ENCODE results near the gene CDYL2.
"Not testable (repeated sequence)": the region's sequence is repeated elsewhere in the genome, so short reads cannot be mapped to it uniquely, and the experiment has no call there.

CDYL2 gene

DNA sequence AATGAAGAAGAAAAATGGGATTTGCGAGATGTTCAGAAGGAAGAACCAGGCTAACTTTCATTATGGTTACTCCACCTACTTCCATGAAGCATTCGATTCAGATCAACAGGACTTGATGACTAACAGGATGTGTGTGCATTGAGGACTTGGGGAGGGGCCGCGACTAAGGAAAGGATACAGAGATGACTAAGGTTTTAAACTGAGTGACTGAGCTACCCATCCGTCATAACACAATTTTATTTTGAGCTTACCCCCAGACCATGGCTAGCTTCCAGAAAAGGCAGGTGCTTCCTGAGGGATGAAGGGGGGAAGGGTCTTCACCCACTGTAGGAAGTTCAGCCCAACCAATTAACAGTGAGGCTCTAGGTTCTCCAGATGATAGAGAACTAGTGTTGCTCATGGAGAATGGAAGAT, 2.5 kb upstream of the CDYL2 start:
- no peak for DNase-seq

DNA sequence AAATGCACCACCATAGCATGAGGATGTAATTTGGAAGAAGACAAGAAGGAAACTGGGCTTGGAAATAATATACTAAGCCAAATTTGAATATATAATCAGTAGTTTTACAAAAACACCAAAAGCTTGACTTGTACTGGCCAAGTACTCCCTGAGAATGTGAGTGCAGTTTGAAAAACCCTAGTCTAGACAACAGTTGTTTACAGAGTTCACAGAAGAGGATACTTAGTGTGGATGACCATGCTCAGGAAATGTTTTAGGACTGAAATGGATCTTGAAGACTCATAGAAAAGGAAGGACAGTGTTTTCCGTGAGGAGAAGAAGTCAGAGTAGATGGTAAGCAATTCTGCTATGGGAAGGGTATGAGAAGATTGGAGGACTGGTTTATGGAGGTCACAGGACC, 1.9 kb upstream of the CDYL2 start:
- DNase-seq: no peak

DNA sequence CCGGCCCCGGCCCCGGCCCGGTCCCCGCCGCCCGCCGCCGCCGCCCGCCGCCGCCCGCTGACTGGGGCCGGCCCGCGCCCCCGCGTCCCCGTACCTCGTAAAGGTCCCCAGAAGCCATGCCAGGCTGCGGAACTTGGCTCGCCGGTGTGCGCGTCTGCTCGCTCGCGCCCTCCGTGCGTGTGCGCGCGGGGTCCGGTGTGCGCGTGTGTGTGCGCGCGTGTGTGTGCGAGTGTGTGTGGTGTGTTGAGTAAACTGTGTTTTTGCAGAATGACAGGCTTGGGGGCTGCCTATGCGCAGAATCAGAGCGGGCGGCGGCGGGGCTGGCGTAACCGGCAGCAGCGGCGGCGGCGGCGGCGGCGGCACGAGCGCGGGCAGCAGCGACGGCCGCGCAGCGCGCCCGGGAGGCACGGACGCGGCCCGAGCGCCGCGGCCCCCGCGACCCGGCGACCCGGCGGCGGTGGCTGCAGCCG, 307 bp downstream of the CDYL2 start:
- DNase-seq: peak; percentile 21

DNA sequence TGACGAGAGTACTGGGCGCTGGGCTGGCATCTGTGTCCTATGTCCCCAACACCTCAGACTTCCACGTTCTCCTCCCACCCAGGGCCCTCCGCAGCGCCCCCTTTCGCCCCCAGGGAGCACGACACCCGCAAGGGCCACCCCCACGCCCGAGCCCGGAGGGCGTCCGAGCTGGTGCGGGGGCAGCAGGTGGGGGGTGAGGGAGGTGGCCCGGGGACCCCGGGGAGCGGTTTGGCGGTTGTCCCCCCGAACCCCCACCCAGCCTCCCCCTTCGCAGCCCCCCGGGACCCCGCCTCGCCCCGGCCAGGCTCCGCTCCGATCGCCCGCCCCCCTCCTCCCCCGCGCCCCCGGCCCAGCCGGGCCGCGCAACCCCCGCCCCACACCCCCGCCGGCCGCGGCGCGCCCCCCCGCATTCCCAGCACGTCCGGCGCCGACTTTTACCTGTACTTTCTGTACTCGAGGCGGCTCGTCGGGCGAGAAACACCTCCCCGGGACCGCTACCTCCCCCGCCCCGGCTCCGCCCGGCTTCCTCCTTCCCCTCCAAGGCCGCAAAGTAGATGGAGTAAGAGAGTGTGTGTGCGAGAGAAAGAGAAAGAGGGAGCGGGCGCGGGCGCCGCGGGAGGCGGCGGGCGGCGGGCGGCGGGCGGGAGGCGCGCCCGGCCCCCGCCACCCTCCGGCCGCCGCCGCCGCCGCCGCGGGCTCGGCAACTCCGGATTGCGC, 901 bp downstream of the CDYL2 start:
- DNase-seq: peak; percentile 10

DNA sequence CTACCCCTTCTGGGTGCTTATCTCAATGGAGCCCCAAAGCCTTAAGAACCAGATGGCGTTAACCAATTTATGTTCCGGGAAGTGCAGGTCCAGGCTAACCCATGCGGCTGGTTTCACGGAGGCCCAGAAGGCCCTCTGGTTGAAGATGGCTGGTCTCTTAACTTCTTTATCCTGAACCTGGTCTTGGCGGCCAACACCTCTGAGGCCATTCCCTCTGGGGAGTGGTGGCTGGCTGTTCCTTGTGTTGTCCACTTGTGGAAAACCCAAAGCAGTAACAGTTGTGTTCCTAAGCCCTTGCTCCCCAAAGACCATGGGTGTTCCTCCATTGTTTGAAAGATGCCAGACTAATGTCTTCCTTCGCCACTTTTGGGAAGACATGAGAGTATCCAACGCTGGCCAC, 1.5 kb downstream of the CDYL2 start:
- no peak for DNase-seq

DNA sequence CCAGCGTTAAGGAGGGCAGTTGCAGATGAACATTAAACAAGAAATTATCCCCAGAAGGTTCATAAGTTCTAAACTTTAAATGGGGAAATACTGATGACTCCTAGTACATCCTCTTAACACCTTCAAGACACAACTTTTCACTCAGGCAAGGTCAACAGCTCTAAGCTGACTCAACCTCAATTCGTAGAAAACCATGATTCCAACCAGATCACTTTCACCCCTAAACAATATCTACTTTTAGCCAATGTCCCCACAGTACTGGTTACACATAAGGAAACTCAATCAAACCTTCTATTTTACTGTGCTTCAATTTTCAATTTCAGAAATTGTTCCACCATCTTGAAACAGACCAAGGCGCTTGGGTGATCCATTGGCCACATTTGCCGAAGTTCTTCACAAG, 2.3 kb downstream of the CDYL2 start:
- DNase-seq: no peak

DNA sequence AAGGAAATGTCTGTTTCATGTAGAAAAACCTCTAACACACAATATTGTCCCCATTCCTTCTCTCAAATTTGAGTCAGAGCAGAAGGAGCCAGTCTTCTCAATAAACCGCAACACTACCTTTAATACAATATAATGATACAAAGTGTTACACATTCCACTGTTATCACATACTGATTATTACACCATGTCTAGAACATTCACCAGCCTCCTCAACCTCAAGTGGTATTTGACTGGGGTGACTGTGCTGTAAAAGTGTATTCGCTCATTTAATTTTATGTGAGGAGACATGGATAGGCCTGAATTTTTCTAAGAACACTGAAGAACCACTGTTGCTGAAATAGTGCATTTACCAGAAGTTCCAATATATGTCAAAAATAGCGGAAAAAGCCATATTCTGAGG, 10.3 kb downstream of the CDYL2 start:
- no peak for DNase-seq

DNA sequence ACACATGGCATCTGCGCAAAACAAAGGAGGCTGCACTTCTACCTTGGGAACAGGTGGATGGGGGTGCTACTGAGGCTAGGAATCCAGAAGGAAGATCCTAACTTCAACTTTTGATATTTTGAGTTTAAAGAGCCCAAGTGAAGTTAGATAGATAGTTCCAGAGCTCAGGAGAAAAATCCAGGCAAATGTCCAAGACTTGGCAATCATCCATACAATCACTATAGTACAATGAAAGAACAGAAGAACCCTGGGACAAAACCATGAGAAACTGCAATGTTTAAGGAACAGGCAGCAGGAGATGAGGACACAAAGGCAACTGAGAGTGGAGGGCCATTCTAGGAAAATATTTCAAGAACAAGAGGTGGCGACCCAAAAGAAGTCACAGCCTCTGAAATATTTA, 12.4 kb downstream of the CDYL2 start:
- DNase-seq: no peak

DNA sequence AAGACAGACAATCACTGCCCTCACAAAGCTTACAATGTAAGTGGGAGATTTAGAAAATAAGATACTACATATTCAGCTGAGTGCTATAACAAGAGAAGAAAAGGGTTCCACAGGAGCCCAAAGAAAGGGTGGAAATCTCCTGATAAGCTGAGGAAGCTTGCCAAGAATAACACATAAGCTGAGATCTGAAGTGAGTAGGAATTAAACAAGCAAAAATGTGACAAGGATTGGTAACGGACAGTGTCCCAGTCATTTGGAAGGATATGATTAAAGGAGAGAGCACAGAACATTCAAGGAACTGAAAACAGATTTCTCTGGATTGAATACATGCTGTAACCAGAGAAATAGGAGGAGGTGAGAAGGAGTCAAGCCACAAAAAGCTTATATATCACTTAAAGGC, 13.0 kb downstream of the CDYL2 start:
- DNase-seq: no peak

DNA sequence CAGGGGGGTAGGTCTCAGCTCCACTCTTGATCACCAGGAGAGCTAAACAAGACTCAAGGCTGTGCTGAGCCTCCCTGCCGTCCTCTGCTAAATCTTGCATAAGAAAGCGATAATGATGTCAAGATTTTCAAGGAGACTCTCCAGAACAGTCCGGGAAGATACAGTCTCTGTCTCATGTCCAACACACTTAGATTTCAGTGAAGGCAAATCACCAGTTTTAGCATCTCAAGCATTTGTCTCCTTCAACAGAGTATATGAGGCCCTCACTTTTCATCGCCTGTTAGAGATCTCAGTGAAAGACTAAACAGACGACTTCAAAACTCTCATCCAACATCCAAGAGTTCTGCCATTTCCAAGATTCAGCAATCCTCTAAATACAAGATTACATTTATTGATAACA, 13.6 kb downstream of the CDYL2 start:
- DNase-seq: no peak

DNA sequence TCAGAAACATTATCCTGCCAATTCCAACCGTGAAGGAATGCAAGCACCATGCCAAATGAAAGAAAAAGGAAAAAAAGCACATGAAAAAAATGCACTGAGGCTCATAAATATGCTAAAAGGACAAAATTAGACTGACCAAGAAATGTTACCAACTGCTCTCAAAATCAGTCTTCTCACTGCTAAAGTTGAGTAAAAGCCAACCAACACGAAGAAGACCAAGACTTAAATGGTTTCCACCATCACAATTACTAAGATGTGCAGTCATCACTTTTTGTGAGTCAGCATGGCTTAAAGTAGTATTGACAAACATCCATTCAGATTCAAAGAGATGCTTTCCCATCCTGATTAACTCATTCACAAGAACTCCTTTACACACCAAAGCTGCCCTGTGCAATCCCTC, 16.4 kb downstream of the CDYL2 start:
- no peak for DNase-seq

DNA sequence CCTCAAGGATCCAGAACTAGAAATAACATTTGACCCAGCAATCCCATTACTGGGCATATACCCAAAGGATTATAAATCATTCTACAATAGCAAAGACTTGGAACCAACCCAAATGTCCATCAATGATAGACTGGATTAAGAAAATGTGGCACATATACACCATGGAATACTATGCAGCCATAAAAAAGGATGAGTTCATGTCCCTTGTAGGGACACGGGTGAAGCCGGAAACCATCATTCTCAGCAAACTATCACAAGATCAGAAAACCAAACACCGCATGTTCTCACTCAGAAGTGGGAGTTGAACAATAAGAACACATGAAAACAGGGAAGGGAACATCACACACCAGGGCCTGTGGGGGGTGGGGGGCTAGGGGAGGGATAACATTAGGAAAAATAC, 17.8 kb downstream of the CDYL2 start:
- not testable (repeated sequence) for DNase-seq

DNA sequence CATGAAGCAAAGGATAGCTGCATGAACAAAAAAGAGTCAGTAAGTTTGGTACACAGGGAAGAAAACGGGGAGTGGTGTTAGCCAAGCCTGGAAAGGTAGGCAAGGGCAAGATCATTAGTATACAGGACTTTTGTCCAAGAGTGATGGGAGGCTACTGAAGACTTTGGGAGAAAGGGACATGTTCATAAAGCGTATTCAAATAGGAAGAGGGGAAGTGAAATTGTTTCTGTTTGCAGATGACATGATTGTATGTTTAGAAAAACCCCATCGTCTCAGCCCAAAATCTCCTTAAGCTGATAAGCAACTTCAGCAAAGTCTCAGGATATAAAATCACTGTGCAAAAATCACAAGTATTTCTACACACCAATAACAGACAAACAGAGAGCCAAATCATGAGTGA, 19.4 kb downstream of the CDYL2 start:
- DNase-seq: no peak

DNA sequence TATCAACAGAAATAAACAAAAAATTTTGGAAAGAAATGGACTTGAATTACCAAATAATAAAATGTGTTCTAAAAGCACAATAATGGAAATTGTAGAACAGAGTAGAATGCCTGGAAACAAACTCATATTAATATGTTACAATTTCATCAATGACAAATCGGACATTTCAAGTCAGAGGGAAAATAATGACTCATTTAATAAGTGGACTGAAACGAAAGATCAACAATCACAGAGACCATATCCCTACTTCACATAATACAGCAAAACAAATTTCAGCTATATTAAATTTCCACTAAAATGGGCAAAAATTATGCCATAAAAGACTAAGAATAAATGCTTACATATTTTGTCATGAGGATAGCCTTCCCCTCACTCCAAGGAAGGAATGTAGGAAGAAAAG, 25.7 kb downstream of the CDYL2 start:
- no peak for DNase-seq

DNA sequence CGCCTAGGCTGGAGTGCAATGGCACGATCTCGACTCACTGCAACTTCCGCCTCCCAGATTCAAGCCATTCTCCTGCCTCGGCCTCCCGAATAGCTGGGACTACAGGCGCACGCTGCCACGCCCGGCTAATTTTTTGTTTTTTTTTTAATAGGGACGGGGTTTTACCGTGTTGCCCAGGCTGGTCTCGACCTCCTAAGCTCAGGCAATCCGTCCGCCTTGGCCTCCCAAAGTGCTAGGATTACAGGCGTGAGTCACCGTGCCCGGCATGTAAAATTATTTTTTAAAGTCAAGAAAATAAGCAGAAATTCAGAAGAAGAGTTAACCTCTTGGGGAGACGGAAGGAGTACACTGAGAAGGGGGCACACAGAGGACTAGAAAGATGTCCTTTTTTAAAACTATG, 27.5 kb downstream of the CDYL2 start:
- no peak for DNase-seq

DNA sequence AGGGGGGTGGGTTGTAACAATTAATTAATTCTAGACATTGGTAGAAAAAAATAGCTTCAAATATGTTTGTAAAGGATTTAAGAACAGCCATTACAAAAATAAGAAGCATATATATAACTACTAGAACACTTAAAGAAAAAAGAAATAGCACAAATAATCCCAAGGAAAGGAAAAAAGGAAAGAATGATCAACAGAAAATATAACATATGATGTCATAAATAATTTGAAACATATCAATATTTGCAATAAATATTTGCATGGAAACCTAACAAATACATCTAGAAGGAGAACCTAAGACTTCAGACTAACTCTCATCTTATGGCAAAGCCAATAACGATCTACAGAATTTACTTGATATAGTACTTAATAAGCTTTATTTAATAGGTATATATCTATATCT, 28.9 kb downstream of the CDYL2 start:
- no peak for DNase-seq

DNA sequence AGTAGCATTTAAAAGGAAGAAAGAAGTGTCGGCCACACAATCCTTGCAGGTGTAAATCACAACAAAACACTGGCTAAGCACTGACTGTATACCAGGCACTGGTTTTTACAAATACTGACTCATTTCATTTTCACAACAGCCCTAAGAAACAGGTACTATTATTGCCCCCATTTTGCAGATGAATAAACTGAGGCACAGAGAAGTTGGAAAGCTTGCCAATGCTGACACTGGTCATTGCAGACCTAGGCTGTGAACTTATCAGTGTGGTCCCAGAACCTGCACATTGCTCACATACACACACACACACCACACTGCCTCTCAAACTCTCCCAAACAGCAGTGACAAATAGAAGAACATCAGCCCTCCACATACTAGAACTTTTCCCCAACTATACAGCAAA, 37.6 kb downstream of the CDYL2 start:
- DNase-seq: no peak

DNA sequence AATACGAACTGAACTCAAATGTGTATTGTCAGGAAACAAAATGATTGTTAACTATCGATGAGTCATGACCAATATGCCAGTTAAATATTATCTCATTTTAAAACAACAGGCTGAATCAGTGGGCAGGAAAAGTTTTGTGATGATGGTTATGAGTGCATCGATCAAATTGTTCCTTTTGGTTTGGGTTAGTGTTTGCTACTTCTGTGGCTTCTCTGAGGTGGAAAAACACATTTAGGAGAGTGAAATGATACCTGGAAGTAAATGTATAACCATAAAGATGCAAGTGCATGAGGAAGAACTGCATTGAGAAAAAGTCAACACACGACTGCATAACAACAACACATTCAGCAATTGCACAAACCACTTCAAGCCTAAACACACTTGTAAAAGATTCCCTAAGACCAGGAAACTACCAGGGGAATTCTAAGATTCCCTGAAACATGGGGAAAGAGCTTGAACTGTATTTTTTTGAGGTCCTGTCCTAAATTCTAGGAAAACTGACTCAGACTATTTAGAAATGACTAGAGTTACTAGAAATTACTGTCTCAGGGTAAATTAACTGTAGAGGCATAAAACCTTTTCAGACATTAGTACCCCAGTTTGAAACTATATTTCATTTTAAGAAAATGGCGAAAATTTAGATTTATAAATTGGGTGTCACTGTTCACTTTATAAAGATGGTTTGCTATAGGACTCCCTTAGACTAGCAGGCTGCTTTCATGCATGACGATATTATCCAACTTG, 44.8 kb downstream of the CDYL2 start:
- no peak for DNase-seq

DNA sequence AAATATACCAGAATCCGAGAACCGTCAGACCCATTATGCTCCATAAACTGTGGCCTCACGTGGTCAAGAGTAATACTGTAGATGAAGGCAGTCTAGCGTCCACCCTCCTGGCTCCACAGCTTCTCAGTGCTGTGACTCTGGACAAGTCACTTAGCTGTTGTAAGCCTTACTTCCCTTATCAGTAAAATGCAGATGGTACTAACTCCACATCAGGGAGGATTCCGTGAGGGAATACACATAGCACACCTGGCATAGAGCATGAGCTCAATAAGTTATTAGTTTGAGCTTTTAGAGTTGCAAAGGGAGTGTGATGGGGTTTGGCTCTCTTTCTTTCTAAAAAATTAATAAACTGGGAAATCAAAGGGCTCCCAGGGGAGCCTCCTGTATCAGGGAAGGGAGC, 49.9 kb downstream of the CDYL2 start:
- no peak for DNase-seq

DNA sequence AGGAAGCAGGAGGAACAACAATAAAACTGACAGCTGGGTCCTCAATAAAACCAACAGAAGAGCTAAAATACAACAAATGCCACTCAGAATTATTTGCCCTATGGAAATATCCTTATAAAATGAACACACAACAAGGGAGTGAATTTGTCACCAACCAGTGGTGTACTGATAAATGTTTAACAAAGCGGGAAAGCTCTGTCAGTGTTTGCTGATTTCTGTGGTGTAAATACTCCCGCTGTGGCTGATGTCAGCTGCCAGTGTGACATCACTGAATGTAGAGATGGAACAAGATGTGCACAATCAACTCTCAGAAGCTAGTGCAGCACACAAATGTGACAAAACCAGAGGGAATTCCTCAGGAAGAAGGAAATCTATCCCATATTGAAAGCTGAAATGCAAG, 51.9 kb downstream of the CDYL2 start:
- no peak for DNase-seq

DNA sequence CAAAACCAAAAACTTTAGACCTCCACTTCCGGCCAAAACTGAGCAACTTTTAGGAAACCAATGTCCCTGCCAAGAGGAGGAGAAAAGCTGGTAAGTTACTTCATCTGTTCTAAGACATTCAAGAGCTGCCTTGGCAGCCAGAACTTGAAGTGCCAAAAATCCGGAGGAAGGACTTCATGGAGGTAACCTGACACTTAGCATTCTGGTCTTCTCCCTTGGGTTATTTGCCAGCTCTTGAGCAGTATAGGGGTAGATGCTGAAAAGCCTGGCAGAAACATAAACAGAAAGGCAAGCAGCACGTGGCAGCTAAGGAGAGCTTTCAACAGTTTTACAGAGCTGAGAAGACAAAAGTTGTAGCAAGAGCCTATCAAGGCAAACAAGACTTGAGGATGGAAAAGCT, 53.2 kb downstream of the CDYL2 start:
- no peak for DNase-seq

DNA sequence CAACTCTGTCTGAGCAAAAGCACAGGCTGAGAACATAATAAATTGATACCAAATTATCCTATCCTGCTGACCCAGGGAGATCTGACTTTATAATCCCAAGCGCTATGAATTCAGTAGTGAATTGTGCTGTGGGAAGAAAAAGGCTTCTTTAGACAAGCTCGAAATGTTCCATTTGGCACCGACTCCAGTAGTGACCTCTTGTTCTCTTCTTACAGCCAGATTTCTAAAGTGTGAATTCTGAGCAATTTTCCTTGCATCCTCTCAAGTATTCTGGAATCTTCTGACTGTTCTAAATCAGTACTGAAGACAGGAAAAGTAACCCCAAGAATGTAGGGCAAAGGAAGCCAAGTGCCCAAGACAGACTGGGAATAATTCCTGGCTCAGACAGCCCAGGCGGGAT, 58.2 kb downstream of the CDYL2 start:
- DNase-seq: no peak

DNA sequence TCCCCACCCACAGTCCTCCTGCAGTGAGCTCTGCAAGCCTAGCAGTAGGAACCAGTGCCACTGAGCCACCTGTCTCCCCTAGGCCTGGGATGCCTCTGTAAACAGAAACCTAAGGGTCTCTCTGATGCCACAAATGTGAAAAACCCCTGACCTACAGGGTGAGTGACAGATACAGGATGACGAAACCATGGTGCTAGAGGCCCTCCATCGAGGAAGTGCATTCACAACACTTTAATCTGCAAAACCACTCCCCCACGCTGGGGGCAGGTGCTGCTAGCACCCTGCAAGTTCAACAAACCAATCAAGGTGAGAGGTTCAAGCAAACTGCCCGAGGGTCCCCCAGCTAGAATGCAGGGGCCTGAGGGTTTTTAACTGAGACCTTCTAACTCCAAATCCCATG, 59.5 kb downstream of the CDYL2 start:
- DNase-seq: no peak

DNA sequence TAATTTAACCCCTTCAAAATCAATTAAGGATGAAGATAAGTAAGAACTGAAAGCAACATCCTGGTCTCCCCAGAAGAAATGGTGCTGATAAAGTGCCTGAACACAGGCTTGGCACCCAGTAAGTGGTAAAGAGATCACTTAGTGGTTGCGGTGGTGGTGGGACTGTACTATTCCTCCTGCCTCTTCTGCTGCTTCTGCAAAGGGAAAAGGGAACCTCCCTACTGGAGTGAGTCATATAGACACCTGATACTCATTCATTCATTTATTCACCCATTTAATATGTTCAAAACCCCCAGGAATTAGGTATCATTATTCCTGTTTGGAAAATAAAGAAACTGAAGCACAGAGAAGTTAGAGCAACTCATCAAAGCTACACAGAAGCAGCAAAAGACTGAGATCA, 60.6 kb downstream of the CDYL2 start:
- DNase-seq: no peak

DNA sequence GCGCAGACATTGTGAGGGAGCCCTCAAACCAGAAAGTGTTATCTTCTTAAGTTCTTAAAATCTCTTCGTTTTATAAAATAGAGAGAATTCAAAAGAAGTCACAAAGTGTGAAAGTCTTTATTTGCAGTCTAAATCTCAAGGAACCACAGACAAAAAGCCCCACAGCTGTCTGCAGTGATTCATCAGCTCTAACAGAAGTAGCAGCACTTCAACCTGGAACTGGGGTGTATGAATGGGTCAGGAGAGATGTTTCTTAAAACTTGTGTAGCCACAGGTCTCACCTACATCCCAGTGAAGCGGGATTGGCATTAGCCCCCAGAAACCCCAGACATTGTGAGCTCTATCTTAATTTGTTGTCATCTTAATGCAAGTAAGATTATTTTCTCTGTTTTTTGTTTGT, 61.1 kb downstream of the CDYL2 start:
- DNase-seq: no peak
